GM23338 (cell line): ENCODE measurements around the gene SCRG1. TPM values are rescaled to one million over a fixed set of nuclear protein-coding genes. Genes with fewer than 3 reads are reported as not detected.

Experiments
- ATAC-seq: fragments of 200-7000 bp; cut with Tn5 transposase; 3 replicates; pipeline ENCODE4 v1.9.1; 2020
- DNase-seq: peaks from one replicate; pipeline ENCODE4 v3.0.0-alpha.2; 2015; ENCODE audit warnings: low spot score
- H2AFZ ChIP-seq: fragments of 200-600 bp; sonication (generic); 2 replicates; pipeline ENCODE4 v1.8.0; 2016; ENCODE audit warnings: antibody characterized with exemption, mild to moderate bottlenecking, moderate library complexity
- H3F3A ChIP-seq: fragments of 200-600 bp; sonication (generic); replicated peaks from 2 replicates; pipeline ENCODE4 v1.8.0; 2017; ENCODE audit warnings: antibody characterized with exemption, mixed run types, low read depth
- H3K27ac ChIP-seq: fragments of 200-600 bp; sonication (generic); 2 replicates; pipeline ENCODE4 v1.6.1; 2016; ENCODE audit warnings: low read depth
- H3K27me3 ChIP-seq: fragments of 200-600 bp; sonication (generic); 2 replicates; pipeline ENCODE4 v1.8.0; 2016; ENCODE audit warnings: mild to moderate bottlenecking, mixed run types, moderate library complexity; ENCODE audit not compliant: insufficient read depth
- H3K36me3 ChIP-seq: fragments of 200-600 bp; sonication (generic); 2 replicates; pipeline ENCODE4 v1.8.0; 2016; ENCODE audit warnings: mild to moderate bottlenecking; ENCODE audit not compliant: insufficient read depth
- H3K4me1 ChIP-seq: fragments of 200-600 bp; sonication (generic); 2 replicates; pipeline ENCODE4 v1.8.0; 2016; ENCODE audit warnings: mild to moderate bottlenecking, moderate library complexity; ENCODE audit not compliant: insufficient read depth
- H3K4me2 ChIP-seq: fragments of 200-600 bp; sonication (generic); 2 replicates; pipeline ENCODE4 v1.7.1; 2017; ENCODE audit warnings: mixed run types
- H3K4me3 ChIP-seq: fragments of 200-600 bp; sonication (generic); 2 replicates; pipeline ENCODE4 v1.6.1; 2016; ENCODE audit warnings: mixed run types
- H3K79me2 ChIP-seq: fragments of 200-600 bp; sonication (generic); replicated peaks from 2 replicates; pipeline ENCODE4 v1.8.0; 2017; ENCODE audit warnings: mild to moderate bottlenecking; ENCODE audit not compliant: insufficient read depth
- H3K9me2 ChIP-seq: fragments of 200-600 bp; sonication (generic); 2 replicates; pipeline ENCODE4 v1.8.0; 2017; ENCODE audit not compliant: insufficient read depth
- H4K20me1 ChIP-seq: fragments of 200-600 bp; sonication (generic); replicated peaks from 2 replicates; pipeline ENCODE4 v1.8.0; 2017; ENCODE audit warnings: mild to moderate bottlenecking; ENCODE audit not compliant: insufficient read depth
- H3K27ac Mint-ChIP-seq: 2 replicates; pipeline ENCODE4 v1.8.0; 2020; ENCODE audit warnings: inconsistent platforms, mild to moderate bottlenecking, moderate library complexity, mixed read lengths
- H3K27me3 Mint-ChIP-seq: 3 replicates; pipeline ENCODE4 v1.8.0; 2022; ENCODE audit warnings: low read depth, mild to moderate bottlenecking, moderate library complexity, mixed read lengths, inconsistent platforms; ENCODE audit not compliant: insufficient read depth, poor library complexity
- H3K36me3 Mint-ChIP-seq: 3 replicates; pipeline ENCODE4 v1.8.0; 2021; ENCODE audit warnings: low read depth, mild to moderate bottlenecking, inconsistent platforms, moderate library complexity, mixed read lengths
- H3K4me1 Mint-ChIP-seq: 3 replicates; pipeline ENCODE4 v1.8.0; 2020; ENCODE audit warnings: mild to moderate bottlenecking, inconsistent platforms, mixed read lengths
- H3K4me3 Mint-ChIP-seq: 3 replicates; pipeline ENCODE4 v1.8.0; 2021; ENCODE audit warnings: moderate library complexity, mild to moderate bottlenecking, inconsistent platforms, mixed read lengths
- H3K9me3 Mint-ChIP-seq: 3 replicates; pipeline ENCODE4 v1.8.0; 2020; ENCODE audit warnings: moderate library complexity, mild to moderate bottlenecking, inconsistent platforms, mixed read lengths
- CREB1 ChIP-seq: fragments of 250-450 bp; sonication (Bioruptor Pico); IDR thresholded peaks from 2 replicates; pipeline ENCODE4 v1.5.0; 2020; ENCODE audit warnings: low read depth, mild to moderate bottlenecking, moderate library complexity
- CTCF ChIP-seq, 2 experiments: fragments of 200-600 bp in 1 of 2; sonication (generic) in 1 of 2; conservative IDR thresholded peaks; 2 replicates each; pipeline versions ENCODE4 v1.5.1 to v1.6.1; 2016 to 2017; ENCODE audit warnings: antibody characterized with exemption in 2 of 2, low read depth in 2 of 2, mild to moderate bottlenecking in 2 of 2, moderate library complexity in 1 of 2
- EZH2 ChIP-seq: fragments of 200-600 bp; sonication (generic); IDR thresholded peaks from one replicate; pipeline ENCODE4 v1.8.0; 2017; ENCODE audit warnings: antibody characterized with exemption, mild to moderate bottlenecking, low read depth; ENCODE audit not compliant: unreplicated experiment
- EZH2phosphoT487 ChIP-seq: fragments of 200-600 bp; sonication (generic); IDR thresholded peaks from one replicate; pipeline ENCODE4 v1.8.1; 2018; ENCODE audit warnings: antibody characterized with exemption; ENCODE audit not compliant: unreplicated experiment
- JUNB ChIP-seq: IDR thresholded peaks from one replicate; pipeline ENCODE4 v1.6.1; 2016; ENCODE audit warnings: antibody characterized with exemption; ENCODE audit not compliant: unreplicated experiment
- NANOG ChIP-seq: IDR thresholded peaks from 2 replicates; pipeline ENCODE4 v1.6.1; 2016; ENCODE audit warnings: antibody characterized with exemption, borderline replicate concordance
- POLR2AphosphoS5 ChIP-seq: IDR thresholded peaks from 2 replicates; pipeline ENCODE4 v1.6.1; 2016; ENCODE audit warnings: antibody characterized with exemption, low read depth
- STAT1 ChIP-seq: IDR thresholded peaks from one replicate; pipeline ENCODE4 v1.6.1; 2016; ENCODE audit warnings: antibody characterized with exemption; ENCODE audit not compliant: unreplicated experiment
- ZNF114 ChIP-seq: fragments of 250-450 bp; sonication (Bioruptor Pico); IDR thresholded peaks from 2 replicates; pipeline ENCODE4 v1.5.0; 2020; ENCODE audit warnings: mild to moderate bottlenecking, moderate library complexity
- ZNF331 ChIP-seq: fragments of 250-450 bp; sonication (Bioruptor Pico); IDR thresholded peaks from 2 replicates; pipeline ENCODE4 v1.5.0; 2020; ENCODE audit warnings: low read depth, mild to moderate bottlenecking, moderate library complexity
- ZNF462 ChIP-seq: fragments of 250-450 bp; sonication (Bioruptor Pico); IDR thresholded peaks from 2 replicates; pipeline ENCODE4 v1.5.0; 2020; ENCODE audit warnings: mild to moderate bottlenecking, moderate library complexity
- polyA plus RNA-seq: library from polyadenylated mRNA; unstranded; fragments of >200 nt; fragmentation: Nextera tagmentation; extraction: Ambion mirVana; gene quantifications from 2 replicates; pipeline ENCODE4 v1.2.1, GENCODE V29; 2016
- total RNA-seq: library from RNA; depleted of rRNA; stranded (reverse); fragments of >200 nt; shearing (Covaris generic); gene quantifications from 2 replicates; pipeline ENCODE4 v1.2.3, GENCODE V29; 2014
- TF ChIP-seq, protein P1 (sequence below): IDR thresholded peaks from one replicate; pipeline ENCODE4 v1.6.1; 2018; ENCODE audit warnings: antibody characterized with exemption; ENCODE audit not compliant: unreplicated experiment
- TF ChIP-seq, protein P2 (sequence below): IDR thresholded peaks from 2 replicates; pipeline ENCODE4 v1.6.1; 2016; ENCODE audit warnings: antibody characterized with exemption

The SCRG1 gene
- total and polyA plus RNA-seq, 2 experiments from 2014 or later: 0.45 TPM; not detected in 1

- Histone ChIP-seq H3K36me3 (no peaks in the 10 kb centered on the region), H3K79me2 (no peaks in the 10 kb centered on the region), H3K4me2 (no peak overlapping the region), H4K20me1 (no peaks in the 10 kb centered on the region), H3K9me2 (no peaks in the 10 kb centered on the region), H3K4me3 (no peak overlapping the region), H3K4me1 (peaks cover 1% of the 10 kb centered on the region), H3F3A (0 out of 2 replicates have a peak, but pooled peaks cover 2% of the 10 kb centered on the region), H2AFZ (no peak overlapping the region), H3K27ac (no peak overlapping the region), H3K27me3 (peaks cover 4% of the 10 kb centered on the region; the same call in 1 of the 2 replicates)
- no peak for DNase-seq
- no peak for ATAC-seq
- H3K4me1 Mint-ChIP-seq: peaks cover 4% of the 10 kb centered on the region
- H3K9me3 Mint-ChIP-seq: no peaks in the 10 kb centered on the region; the same call in 2 of the 3 replicates
- H3K4me3 Mint-ChIP-seq: no peak overlapping the region
- H3K27ac Mint-ChIP-seq: no peak overlapping the region
- H3K36me3 Mint-ChIP-seq: no peaks in the 10 kb centered on the region
- peaks cover 12% of the 10 kb centered on the region for H3K27me3 Mint-ChIP-seq
- TF ChIP-seq CTCF (conservative IDR thresholded peaks at IDR 0.05; ENCODE audit: low read depth in 2 of 2): no peak
- no peak for TF ChIP-seq JUNB
- TF ChIP-seq, protein P1, sequence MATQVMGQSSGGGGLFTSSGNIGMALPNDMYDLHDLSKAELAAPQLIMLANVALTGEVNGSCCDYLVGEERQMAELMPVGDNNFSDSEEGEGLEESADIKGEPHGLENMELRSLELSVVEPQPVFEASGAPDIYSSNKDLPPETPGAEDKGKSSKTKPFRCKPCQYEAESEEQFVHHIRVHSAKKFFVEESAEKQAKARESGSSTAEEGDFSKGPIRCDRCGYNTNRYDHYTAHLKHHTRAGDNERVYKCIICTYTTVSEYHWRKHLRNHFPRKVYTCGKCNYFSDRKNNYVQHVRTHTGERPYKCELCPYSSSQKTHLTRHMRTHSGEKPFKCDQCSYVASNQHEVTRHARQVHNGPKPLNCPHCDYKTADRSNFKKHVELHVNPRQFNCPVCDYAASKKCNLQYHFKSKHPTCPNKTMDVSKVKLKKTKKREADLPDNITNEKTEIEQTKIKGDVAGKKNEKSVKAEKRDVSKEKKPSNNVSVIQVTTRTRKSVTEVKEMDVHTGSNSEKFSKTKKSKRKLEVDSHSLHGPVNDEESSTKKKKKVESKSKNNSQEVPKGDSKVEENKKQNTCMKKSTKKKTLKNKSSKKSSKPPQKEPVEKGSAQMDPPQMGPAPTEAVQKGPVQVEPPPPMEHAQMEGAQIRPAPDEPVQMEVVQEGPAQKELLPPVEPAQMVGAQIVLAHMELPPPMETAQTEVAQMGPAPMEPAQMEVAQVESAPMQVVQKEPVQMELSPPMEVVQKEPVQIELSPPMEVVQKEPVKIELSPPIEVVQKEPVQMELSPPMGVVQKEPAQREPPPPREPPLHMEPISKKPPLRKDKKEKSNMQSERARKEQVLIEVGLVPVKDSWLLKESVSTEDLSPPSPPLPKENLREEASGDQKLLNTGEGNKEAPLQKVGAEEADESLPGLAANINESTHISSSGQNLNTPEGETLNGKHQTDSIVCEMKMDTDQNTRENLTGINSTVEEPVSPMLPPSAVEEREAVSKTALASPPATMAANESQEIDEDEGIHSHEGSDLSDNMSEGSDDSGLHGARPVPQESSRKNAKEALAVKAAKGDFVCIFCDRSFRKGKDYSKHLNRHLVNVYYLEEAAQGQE: no peak
- no peak for TF ChIP-seq NANOG
- no peak for TF ChIP-seq ZNF331 (CRISPR knock-in tag)
- no peak for TF ChIP-seq EZH2
- TF ChIP-seq CREB1 (CRISPR knock-in tag): no peak
- TF ChIP-seq, protein P2, sequence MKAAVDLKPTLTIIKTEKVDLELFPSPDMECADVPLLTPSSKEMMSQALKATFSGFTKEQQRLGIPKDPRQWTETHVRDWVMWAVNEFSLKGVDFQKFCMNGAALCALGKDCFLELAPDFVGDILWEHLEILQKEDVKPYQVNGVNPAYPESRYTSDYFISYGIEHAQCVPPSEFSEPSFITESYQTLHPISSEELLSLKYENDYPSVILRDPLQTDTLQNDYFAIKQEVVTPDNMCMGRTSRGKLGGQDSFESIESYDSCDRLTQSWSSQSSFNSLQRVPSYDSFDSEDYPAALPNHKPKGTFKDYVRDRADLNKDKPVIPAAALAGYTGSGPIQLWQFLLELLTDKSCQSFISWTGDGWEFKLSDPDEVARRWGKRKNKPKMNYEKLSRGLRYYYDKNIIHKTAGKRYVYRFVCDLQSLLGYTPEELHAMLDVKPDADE: no peak
- TF ChIP-seq STAT1: no peak
- TF ChIP-seq ZNF114 (CRISPR knock-in tag): no peak
- no peak for TF ChIP-seq EZH2phosphoT487
- no peak for TF ChIP-seq POLR2AphosphoS5
- no peak for TF ChIP-seq ZNF462 (CRISPR knock-in tag)
Measured at GRCh38 chr4:173367285-173367684, 31.6 kb downstream of the SCRG1 start.
